Stimulated activated CD4-positive, alpha-beta T cell treated with anti-CD3 and anti-CD28 coated beads, Interleukin-15, amount 100 ng/mL, for 48 hours (primary cell): ENCODE measurements around the gene LRMDA.

Experiments
- DNase-seq, 2 donors: peaks; one replicate each; pipeline ENCODE4 v3.0.0-alpha.2; 2020; ENCODE audit warnings: low read depth in 2 of 2

LRMDA gene

DNA sequence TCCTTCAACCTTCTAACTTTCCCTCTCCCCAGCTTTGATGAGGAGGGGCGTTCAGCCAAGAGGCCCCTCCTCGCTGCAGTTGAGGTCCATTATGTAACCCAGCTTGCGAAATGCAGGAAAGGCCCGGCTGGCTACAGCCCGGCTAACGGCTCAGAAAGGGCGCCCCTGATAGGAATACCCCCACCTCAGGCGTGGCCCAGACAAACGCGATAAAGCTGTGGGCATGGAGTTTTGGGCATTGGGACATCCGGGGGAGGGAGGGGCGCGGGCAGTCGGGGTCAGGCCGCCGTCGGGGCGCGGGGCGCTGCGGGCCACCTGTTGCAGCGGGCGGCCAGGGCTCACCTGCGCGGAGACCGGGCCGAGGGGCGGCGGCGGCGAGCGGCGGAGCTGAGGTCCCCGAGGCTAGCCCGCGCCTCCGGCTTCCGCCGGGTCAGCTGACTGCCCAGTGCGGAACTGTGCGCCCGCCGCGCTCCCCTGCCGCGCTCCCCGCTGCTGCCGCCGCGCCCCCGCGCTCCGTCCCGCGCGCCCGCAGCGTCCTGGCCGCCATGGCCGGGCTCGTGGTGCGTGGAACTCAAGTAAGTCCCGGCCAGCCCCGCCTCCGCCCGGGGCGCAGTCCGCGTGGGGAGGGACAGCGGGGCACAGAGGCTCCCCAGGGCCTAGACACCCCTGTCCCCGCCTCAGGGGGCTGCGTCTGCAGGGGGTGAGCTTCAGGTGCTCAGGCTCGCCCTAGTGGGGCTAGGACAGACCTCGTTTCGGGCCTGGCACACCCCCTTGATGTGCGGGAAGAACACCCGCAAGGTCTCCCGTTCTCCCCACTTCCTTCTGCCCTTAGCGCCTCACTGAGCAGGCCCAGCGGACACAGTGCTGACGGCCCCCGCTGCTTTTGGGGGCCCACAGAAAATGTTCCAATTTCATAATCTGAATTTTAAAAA lies at the start of gene LRMDA:
TSS of gene LRMDA (plus strand) at position 445 of the 932 bp plus-strand sequence.
- DNase-seq = no peak

DNA sequence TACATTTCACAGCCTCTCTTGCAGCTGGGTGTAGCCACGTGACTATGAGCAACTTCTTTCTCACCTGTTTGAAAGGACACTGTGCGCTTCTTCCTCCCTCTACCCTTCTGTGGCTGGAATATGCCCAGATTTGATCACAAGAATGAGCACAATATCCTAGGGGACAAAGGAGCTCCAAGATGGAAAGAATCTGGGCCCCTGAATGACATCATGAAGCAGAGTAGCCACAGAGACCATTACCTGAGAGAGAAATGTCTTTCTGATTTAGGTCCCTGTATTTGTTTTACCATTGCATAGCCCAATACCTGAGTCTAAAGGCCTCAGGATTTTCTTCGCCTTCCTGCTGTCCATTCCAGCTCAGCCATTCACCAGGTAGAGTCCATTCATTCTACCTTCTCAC lies 45.3 kb upstream of the LRMDA start:
- no peak for DNase-seq

DNA sequence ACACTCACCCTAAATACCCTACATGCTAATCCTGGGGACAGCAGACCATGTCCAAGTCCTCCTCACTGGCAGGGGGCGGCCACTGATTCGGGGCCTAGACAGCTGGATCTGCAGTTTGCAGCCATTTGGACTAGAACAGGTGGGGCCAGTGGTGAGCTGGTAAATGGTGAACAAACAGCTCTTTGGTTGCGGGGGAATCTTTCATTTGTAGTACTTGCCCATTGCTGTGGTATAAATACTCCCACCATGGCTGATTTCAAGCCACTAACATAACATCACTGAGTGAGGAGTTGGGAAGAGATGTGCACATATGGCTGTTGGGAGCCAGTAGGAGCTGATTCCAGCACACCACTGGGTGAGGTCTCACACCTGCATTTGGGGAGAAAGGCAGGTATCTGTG lies 43.3 kb upstream of the LRMDA start:
- no peak for DNase-seq

DNA sequence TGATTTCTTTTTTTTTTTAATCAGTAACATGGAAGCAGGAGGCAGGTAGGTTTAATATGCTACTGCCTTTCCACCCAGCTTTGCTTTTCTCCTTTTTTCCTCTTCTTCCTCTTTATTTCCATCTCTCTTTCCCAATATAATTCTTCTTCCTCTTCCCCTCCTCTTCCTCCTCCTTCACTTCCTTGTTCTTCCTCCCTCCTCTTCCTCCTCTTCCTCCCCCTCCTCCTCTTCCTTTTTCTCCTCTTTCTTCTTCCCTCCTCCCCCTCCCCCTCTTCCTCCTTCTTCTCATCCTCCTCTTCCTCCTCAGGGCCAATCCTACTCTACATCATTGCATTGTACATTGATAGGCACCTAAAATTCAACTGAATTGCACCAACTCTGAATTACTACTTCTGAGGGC lies 41.2 kb upstream of the LRMDA start:
- no peak for DNase-seq

- DNase-seq = no peak
Measured at GRCh38 chr10:75392271-75392670, 39.2 kb upstream of the LRMDA start.

DNA sequence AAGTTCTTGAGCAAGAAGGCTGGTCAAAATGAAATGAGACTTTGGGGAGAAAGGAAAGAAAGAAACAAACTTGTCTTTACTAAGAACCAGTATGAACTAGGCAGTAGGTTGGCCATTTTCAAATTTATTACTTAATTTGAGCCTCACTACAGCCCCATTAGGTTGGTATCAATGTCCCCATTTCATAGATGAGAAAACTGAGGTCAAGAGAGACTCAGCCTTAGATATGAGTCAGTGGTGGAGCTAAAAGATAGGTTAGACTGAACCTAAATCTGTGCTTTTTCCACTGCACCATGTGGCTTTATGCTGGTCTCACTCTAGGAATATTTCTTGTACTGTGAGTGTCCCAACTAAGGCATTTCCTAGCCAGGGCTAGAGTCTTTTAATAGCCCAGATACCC lies 38.7 kb upstream of the LRMDA start:
- no peak for DNase-seq

GRCh38 chr10:75394221-75394620 lies 37.2 kb upstream of the LRMDA start:
- DNase-seq = no peak

DNA sequence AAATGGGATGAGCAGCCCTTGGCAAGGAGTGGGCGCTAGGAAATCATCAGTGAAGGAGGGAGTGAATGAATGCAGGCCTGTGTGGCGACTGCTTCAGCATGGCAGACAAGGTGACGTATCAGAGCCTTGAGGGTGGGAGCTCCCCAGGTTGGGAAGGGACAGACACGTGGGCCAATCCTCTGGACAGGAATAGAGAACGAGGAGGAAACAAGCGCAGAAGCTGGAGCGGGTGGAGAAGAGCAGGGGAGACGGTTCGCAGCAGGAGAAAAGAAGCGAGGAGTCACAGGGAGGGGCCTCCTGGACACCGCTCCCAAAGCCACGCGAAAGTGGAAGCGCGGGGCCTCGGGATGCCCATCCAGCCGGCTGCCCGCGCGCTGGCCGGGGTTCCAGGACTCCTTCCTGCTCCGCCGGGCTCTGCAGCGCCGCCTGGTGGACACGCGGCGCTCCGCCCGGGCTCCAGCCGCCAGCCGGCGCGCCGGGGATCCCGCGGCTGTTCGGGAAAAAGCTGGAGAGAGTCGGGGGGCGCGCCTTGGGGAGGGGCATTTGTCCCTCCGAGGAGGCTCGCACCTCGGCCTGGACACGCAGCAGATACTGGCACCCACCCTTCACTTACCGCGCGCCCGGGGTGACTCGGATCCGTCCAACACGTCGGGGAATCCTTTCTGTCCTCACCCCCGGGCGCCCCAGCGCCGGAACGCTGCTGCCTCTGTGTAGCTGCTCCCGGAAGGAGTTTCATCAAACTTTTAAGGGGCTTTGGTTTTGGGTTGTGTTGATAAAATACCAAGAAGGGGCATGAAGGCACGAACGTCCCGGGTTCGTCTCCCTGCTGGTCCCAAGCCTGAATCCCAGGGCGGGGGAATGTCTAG lies 36.1 kb upstream of the LRMDA start:
- no peak for DNase-seq

GRCh38 chr10:75395932-75396630 lies 35.3 kb upstream of the LRMDA start:
- no peak for DNase-seq

DNA sequence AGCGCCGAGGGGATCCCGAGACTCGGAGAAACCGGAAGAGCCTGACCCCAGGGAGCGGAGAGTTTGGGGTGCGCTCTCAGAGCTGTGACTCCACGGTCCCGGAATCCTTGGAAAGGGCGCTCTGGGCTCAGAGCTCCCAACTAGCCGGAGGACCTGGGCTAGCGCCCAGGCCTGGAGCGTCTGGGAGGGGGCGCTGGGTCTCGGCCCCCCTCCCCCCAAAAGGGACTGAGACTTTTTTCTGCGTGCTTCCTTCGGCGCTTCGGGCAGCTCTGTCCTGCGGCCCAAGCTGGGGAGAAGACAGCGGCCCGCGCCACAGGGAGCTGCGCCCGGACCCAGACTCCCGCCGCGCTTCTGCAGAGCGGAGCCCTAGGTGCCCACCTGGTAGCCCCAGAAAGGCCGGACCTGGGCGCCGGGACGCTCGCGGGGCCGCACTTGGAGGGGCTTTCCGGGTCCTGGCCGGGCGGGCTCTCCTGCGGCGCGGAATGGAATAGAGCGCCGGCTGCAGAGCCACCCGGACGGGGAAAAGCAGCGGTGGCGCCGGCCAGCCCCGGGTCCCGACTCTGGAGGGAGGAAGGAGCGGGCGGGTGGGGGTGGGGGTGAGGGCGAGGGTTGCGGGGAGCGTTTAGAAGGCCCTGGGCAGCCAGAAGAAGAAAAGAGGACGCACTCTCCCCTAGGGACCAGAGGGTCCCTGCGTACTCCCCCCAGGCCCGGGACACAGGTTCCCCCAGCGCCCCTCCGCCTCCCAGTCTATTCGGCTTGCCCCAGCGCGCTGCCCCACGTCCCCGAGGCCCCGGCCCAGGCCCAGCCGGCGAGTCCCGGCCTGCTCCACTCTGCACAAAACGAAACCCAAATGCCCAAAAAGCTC lies 34.6 kb upstream of the LRMDA start:
- DNase-seq = no peak

DNA sequence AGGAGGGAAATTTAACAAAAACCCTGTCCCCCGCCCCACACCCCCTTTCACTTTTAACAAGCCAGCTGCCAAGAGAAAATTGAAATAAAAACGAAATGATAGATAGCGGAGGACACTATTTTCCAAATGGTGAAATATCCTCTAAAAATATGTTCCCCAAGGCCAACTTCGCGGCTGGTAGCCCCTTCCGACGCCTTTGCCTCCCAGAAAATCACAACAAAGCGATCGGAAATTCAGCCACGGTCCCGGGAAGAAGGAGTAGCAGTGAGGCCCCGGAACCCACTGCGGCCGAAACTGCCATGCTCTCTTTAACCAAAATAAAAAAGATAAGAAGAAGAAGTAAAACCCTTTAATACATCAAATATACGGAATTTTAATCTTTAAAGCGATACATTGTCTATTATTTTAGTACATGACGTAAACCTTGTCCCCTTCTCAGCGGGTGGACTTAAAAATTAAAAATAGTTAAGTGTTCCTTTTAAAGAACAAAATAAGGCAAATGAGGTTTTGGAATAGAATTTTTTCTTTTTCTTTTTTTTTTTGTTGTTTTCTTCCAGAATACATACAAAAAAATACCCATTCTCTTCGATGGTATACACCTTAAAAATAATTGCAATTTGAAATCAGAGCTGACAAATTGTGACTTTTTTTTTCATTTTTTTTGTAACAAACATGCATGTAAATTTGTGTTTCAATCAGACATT lies 33.8 kb upstream of the LRMDA start:
- DNase-seq = no peak

DNA sequence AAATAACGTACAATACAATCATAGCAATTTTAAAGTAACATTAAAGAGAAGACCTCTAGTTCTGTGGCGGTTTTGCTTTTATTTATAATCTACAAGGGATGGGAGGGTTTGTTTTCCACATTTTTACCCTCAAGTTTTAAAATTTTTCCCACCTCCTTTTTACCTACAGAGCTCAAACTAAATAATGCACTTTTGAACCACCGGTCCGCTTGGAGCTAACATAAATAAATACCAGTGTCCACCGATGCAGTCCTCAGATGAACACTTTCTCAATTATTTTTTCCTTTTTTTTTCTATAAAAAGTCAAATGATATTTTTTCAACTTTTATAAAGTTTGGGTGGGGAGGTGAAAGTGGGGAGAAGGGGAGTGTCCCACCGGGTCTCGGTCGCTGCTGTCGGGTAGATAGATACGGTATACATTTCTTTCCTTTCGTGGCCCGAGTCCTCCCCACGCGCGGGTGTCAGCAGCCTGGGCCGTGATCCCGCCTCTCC lies 33.2 kb upstream of the LRMDA start:
- DNase-seq = no peak

DNA sequence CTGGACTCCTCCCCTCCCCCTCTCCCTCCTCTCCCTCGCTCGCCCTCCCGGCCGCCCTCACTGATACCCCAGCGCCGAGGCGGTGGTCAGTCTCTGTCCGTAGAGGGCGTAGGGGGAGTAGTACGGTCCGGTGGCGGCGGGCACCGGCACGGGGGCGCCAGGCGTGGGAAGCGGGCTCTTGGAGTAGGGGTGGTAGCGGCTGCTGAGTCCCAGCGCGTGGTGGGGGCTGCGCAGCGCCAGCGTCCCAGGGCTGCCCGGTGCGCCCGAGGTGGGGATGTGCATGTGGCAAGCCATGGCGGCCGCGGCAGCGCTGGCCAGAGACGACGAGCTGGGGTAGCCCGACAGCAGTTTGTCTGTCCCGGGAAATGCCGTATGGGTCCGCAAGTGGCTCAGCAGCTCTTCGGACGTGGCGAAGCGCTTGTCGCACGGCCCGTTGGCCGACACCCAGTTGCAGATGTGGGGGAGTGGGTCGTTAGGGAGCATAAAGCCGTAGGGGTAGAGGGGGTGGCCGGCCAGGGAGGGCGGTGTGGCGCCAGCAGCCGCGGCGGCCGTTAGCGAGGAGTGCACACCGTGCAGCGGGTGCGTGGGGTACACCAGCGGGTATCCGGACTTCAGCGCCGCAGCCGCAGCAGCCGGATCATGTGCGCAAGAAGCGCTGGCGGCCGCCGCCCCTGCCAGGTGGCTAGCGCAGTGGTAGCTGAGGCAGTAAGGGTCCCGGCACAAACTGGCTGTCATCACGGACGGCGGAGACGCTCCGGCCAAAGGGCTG lies 32.5 kb upstream of the LRMDA start:
- no peak for DNase-seq

DNA sequence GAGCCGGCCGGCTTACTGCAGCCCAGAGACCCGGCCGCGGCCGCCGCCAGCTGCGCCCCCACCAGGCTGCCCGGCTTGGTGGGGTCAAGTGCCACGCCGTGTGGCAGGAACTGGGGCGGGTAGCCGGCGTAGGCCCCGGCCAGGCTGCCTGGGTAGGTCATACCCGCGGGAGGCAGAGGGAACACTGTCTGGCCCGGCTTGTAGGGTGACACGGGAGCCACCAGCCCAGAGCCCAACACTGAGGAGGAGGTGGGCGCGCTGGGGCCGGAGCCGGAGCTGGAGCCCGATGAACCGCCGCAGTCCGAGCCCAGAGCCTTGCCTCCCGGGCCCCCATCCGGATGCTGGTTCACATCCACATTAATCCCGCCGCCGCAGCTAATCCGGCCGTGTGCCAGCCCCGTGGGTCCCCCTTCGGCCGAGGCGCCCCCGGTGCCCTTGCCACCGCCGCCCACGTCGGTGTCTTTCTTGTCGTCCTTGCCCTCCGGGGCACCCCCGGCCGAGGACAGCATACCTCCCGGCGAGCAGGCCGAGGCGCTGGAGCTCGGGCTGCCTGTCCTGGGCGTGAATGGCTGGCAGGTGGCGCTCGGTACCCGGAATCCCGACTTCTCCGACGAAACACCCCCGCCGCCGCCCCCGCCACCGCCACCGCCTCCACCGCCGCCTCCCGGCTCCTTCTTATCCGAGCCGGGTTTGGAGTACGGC lies 31.8 kb upstream of the LRMDA start:
- no peak for DNase-seq

DNA sequence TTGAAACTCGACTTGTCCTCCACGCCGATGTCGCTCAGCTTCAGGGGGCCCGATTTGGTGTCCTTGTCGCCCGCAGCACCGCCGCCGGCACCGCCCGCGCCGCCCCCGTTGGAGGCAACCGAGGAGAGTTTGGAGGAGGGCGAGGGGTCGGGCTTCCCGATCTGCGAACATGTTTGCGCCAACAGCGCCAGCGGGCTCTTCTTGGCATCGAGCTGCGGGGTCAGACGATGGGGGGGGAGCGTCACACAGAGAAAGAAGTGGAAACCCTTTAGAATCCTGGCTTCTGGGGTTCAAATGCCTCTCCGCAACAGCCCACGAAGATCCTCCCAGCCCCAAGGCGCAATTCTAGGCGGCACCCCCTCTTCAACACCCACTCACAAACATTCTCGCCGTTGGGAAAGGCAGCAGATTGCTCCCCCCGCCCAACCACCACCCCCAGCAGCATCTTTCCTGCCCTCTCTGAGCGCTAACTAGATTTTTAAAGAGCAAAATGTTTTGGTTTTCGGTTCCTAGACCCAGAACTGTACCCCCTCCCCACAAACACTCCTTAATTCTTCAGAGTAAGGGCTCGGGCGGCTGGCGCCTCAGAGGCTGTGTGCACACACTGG lies 31.2 kb upstream of the LRMDA start:
- DNase-seq = no peak

DNA sequence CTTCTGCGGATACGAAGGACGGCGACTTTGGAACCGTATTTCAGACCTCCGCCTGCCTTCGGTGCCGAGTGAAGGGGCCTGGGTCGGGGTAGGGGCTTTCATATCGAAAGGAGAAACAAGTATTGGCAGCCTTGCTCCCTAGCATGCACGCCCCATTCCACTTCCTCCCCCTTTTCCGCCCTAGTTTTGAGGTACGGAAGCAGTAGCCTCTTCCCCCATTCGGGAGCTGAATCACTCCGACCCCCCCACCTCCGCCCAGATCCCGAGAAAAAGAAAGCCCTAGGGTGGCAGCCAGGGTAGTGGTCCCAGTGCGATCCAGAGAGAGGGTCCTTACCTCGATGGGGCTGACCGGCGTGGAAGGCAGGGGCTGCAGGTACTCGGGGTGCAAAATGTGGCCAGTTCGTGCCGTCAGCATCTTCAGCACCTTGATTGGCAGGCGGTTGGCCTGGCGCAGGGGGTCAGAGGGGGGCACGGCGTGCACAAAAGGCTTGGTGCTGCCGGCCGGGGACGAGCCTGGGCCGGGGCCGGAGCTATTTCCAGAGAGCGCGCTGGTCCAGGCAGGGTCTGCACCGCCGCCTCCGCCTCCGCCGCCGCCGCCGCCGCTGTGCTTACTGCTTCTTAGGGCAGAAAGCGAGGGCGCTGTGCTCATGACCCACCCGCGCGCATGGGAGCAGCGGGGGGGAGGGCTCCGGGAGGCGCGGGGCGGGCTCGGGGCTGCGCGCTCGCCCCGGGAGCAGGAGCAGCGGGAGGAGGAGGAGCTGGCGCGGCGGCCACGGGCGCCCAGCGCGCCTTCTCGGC lies 30.5 kb upstream of the LRMDA start:
- DNase-seq = no peak

- DNase-seq = peak in 1 of 2 donors; percentile 43
Measured at GRCh38 chr10:75401569-75402485, 29.6 kb upstream of the LRMDA start, which contains the start of gene ZNF503. TSS of gene ZNF503 (minus strand) at chr10:75401764. CDS start at chr10:75401419, 345 bp downstream.
